Endometrial microvascular endothelial cells (primary cell): ENCODE results near the gene BICRA. TPM values are rescaled to one million over a fixed set of nuclear protein-coding genes. Genes with fewer than 3 reads are reported as not detected.

Experiments used
- in situ Hi-C: cut with HindIII; loops from 2 replicates; pipeline ENCODE4 v1.10.0; 2017; ENCODE audit warnings: low sequenced_read_pairs, low pct_unique_long_range_greater_than_20kb; ENCODE audit errors: inconsistent ontology term
- total RNA-seq: library from RNA; depleted of rRNA; stranded (reverse); fragments of >200 nt; gene quantifications from one replicate; pipeline ENCODE4 v1.2.3, GENCODE V29; 2015; ENCODE audit errors: inconsistent ontology term

The BICRA gene
- total RNA-seq, 1 donor from 2014 or later = 2.6 TPM

DNA sequence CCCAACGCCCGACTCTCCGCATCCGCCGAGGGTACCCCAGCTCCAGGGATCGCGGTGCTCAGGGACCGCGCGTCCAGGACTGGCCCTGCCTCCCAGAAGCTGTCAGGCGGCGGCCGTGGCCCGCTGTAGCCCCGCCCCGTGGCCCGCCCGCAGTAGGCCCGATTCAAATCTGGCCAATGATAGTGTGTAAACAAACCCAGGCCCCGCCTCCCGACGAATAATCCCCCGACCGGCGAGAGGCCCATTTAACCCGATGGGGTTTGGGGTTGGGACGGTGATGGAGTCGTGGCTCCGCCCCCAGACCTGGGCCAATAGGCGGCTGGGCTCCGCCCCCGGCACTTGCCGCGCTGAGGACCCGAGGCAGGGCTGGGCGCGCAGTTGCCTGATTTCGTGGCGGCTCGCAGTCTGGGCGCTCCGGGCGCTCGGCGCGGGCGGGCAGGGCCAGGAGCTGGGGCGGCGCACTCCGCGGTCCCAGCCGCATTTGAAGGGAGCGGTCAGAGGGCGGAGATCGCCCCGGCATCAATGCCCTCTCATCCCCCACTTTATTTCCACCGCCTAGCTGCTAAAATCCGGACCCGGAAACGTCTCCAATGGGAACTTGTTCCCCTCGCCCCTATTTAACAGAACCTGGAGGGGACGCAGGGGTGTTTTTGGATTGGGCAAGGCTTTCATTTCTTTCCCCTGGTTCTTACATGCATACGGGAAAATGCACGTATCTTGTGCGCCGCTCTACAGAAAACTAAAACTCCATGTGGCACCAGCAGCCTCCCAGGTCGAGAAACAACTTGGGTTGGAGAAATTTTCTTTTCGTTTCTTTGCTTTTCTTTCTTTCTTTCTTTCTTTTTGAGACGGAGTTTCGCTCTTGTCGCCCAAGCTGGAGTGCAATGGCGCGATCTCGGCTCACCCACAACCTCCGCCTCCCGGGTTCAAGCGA, 8.4 kb upstream of the BICRA start:
- in situ Hi-C loops = no loop called here

DNA sequence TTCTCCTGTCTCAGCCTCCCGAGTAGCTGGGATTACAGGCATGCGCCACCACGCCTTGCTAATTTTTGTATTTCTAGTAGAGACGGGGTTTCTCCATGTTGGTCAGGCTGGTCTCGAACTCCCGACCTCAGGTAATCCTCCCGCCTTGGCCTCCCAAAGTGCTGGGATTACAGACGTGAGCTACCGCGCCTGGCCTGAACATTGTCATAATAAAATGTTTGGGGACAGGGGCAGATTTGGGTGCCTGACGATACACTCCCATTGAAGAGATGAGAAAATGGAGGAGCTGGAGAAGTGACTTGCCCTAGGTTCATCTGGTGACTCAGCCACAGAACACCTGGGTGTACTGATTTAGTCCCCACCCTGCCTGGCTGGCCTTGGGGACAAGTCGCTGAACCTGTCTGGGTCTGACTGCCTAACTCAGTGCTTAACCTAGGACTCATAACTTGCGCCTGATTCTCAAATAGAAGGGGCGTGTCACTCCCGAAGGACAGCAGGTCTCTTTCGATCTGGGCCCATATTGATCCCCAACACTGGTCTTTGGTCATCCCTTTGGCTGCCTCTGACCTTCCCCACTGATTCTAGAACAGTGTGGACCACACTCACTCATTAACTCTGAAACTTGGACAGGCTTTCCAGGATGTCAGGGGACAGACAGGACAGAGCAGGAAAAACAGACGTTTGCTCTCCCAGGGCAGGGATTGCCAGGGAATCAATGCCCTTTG, 7.6 kb upstream of the BICRA start:
- in situ Hi-C loops = no loop called here

- in situ Hi-C loops = no loop called here
Measured at GRCh38 chr19:47603706-47604565, 5.0 kb upstream of the BICRA start.

DNA sequence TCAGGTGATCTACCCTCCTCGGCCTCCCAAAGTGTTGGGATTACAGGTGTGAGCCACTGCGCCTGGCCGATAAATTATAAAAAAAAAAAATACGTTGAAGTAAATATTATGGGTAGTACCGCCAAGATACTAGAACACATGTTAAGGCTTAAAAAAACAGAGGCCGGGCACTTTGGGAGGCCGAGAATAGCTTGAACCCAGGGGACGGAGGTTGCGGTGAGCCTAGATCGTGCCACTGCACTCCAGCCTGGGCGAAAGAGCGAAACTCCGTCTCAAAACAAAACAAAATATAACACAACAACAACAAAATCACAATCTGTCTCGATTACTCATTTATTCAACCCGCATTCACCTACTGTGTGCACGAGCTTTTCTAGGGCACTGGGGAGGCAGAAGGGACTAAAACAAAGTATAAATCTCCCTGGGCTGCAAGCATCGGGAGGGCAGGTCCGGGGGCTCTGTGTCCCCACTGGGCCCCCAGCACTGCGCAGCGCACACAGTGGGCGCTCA, 1.3 kb upstream of the BICRA start:
- in situ Hi-C loops = no loop called here

GRCh38 chr19:47608074-47608918, 638 bp upstream of the BICRA start:
- in situ Hi-C loops = no loop called here

DNA sequence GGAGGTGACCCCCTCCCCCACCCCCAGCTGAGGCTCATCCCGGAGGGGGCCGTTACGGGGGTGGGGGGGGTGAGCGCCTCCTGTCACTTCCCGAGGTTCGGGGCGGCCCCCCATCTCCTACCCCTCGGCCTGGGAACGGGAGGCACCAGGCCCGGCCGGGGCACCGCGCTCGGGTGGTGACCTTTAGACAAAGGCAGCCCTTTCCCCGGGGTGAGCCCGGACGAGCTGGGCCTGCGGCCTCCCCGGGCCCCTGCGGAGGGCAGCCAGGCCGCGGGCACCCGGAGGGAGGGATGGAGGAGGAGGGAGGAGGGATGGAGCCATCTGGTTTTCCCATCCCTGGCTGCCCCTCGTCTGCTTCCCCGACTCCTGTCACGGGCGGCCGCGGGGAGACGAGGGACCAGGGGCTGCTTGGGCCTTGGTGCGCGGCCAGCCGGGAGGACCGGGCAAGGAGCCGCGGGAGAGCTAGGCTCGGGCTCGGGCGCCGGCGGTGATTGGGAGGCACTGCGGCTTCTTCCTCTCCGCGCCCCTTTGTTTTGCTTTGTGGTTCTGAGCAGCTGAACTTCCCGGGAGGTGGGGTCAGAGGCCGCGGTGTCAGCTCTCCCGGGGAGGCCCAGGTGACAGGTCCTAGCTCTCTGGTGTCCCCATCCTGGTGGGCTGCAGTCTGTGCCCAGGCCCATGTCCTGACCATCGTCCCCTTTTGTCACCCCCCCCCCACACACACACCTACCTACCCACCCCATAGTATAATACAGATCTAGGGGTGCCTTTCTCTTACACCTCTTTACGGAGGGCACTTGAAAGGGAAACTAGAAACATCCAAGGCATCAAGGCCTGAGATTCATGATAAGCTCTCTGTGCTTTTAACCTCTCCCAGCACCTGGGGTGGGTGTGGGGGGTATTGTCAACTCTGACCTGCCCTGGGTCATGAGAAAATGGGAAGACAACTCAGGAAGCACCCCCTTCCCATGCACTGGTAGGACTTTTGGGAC, 1.3 kb downstream of the BICRA start:
- in situ Hi-C loops = no loop called here

GRCh38 chr19:47610902-47611301, 2.0 kb downstream of the BICRA start:
- in situ Hi-C loops = no loop called here

GRCh38 chr19:47613165-47614020, 4.5 kb downstream of the BICRA start:
- in situ Hi-C loops = no loop called here

- in situ Hi-C loops = no loop called here
Measured at GRCh38 chr19:47614021-47614295, 5.0 kb downstream of the BICRA start.

- in situ Hi-C loops = no loop called here
Measured at GRCh38 chr19:47614559-47614958, 5.6 kb downstream of the BICRA start.

DNA sequence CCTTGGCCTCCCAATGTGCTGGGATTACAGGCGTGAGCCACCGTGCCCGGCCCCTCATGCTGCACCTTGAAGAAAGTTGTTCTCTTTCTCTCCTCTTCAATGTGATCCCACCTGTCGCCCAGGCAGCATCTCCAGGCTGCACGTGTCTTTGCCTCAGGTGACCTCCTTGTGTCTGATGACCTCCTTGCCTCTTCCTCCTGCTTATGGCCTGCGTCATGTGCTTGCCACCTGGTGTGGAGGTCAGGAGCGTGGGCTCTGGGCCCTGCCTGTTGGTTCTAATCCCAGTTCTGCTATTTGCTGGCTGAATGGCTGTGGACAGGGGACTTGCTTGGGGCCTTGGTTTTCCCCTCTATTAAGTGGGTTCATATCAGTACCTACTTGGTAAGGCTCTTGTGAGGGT, 6.3 kb downstream of the BICRA start:
- in situ Hi-C loops = no loop called here

DNA sequence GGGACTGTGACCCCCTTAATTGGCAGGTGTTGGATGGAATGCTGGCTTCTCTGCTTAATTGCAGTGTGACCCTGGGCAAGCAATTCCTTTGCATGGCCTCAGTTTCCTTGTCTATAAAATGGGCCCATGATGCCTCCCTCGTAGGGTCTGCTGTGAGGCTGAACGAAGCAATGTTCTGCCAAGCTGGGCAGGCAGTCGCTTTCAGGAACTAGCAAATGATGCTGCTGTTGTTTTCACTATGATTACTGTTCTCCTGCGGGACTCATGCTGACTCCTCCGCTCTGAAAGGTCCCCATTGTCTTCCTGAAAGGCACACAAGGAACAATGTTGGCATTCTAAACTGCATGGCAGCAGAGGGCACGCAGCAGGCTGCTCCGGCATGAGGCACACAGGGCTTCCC, 6.8 kb downstream of the BICRA start:
- in situ Hi-C loops = no loop called here

GRCh38 chr19:47618771-47619170, 9.8 kb downstream of the BICRA start:
- in situ Hi-C loops = no loop called here

- in situ Hi-C loops = no loop called here
Measured at GRCh38 chr19:47619763-47620162, 10.8 kb downstream of the BICRA start.

DNA sequence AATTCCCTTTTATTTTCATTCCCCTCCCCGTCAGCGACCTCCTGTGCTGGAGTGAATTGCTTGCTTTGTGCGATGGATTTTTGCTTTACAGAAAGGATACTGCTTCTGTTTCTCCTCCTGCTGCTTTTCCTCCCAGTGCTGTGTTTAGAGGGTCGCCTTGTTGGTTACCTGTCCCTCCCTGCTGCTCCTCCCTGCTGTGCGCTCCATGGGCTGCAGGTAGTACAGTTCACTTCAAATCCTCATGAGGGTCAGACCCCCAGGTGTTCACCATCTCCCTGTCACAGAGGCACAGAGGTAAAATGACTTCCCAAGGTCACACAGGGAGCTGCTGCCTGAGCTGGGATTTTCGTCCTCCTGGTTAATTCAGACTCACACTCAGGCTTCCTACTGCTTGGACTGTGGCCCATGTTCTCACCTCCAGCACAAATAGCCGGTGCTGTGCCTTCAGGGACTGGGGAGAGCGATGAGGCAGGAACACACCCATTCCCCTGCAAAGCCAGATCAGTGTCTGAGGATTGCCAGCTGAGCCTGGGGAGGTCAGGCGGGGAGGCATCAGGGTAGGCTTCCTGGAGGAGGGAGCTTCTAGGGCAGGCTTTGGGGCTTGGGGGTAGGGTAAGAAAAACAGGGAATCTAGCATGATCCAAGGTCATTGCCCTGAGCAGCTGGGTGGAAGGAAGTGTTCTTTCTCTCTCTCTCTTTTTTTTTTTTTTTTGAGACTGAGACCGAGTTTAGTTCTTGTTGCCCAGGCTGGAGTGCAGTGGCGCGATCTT, 14.4 kb downstream of the BICRA start:
- in situ Hi-C loops = no loop called here

- in situ Hi-C loops = no loop called here
Measured at GRCh38 chr19:47623921-47624391, 15.0 kb downstream of the BICRA start.
